ENCODE results near the gene ARHGEF33.

The ARHGEF33 gene

DNA sequence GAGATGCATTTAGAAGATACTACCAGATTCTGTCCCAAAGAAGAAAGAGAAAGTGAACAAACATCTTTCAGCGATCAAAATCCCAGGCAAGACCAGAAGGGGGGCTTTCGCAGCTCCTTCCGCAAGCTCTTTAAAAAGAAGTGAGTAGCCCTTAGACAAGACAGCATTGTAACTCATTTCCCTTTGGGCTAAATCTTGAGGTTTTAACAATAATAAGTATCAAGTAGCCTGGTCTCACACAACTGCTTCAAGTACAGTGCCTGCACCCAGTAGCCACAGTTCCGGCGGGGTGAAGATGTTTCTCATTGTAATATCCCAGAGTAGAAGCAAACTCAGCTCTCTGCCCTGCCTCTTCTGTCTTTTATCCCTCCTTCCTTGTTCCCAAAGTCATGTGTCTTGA is 76.3 kb downstream of the ARHGEF33 start:
- DNase-seq: no peak

DNA sequence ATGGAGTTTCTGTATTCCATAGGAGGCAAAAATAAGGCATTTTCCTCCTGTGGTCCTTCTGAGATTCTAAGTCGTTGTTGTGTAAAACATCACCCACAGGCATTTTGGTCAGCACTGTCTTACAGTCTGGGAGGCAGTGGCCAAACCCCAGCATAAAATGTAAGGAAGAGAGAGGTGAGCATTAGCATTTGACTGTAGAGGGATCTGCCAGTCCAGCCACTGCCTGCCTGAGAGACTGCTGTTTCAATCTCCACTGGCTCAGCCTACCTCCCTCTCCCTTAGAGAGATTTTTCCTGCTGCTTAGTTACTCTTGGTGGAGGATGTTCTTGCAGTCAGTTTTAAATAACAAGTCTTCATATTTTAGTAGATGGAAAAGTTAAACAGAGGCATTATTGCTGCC is 77.0 kb downstream of the ARHGEF33 start:
- no peak for DNase-seq

DNA sequence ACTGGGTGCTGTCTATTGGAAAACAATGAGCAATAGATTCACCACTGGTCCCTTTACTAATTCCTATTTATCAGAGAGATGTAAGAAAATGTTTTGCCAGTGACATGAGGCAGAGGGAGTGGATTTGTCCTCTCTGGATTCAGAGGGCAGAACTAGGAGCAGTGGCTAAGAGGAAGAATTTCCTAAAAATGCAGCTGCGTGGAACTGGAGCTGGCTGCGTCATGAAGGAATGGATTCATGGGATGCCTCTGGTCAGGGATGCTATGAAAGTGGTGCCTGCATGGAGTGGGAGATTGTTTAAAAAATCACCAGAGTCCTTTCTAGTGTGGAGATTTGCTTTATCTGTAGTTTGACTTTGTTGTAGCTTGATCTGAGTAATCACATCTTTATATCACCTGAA is 78.3 kb downstream of the ARHGEF33 start:
- DNase-seq: no peak

DNA sequence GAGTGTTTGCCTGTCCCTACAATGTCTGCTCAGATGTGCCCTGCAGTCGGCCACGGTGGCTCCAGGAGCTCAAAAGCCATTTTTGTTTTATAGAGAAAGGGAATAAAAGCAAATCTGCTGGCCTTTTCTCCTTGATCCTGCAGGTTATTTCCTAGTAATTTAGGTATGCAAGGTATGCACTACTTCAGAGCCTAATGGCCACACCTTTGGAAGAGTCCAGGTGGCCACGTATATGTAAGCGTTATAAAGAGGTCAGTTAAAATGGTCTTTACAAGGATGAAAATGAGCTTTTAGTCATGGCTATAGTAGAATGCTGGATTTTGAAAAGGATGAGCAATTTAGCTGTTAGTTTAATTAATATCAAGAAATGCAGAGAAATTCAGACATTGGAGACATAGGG is 81.7 kb downstream of the ARHGEF33 start:
- DNase-seq: no peak

DNA sequence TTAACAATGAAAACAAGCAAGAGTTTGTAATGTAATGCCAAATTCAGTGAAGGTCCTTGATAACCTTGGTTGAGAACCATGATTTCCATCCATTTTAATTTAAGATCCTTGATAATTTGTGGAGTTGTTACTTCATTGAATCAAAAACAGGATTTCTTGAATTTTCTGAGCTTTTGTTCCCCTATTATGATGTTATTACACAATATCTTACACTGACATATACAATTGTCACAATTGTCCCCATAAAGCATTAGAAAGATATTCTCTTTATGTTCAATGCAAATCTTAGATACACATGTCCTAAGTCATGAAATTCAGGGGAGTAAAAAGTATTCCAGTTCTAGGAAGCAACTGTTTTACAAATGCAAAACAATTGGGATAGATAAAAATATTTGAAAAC is 83.6 kb downstream of the ARHGEF33 start:
- no peak for DNase-seq

DNA sequence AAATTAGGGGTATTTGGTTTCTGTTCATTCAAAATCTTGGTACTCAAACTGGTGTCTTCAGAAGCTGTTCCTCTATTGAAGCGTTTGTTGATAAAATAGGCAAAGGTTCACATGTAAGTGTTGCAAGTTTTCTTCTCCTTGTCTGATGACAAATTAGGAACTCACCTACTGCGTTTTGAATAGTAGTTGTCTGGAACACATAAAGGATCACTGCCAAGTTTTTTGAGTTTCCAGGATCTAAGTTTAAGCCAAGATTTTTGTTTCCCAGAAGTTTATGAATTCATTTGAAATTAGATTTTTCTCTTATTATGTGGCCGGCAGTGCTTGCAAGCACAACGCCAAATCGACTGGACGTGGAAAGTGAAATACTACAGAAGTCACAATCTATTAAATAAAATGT is 85.4 kb downstream of the ARHGEF33 start:
- DNase-seq: no peak

DNA sequence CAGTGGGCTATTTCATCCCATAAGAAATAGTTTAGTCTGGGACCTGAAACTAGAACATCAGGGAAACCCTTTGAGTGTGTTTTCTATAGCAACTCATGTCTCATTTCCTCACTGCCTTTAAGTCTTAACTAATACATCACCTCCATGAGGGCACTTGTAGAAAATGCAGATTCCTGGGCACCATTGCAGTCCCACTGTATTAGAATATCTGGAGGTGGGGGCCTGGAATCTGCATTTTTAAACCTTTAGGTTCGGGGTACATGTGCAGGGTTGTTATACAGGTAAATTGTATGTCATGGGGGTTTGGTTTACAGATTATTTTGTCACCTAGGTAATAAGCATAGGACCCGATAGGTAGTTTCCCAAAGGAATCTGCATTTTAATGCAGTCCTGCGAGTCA is 87.4 kb downstream of the ARHGEF33 start:
- no peak for DNase-seq

DNA sequence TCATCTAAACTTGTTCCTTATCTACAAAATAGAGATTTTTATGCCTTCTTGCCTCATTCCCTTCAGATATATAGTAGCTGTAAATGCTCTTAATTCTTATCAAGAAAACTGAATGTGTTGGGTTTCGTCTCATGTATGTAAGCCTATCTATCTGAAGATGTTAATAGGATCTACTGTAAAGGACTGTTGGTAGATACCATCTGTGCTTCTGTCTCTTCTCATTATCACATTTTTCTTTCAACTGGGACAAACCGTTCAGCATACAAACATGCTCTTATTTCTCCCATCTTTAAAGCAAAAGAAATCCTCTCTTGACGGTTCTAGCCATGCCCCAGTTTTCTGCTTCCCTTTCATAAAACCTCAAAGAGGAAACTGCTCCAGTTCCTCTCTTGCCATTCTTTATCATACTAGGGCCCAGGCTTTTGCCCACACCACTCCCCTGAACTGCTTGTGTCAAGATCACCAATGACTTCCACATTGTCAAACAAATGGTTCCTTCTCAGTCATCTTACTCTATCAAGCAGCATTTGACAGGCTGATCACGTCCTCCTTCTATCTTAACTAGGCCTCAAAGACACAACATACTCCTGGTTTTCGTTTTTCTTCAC is 88.7 kb downstream of the ARHGEF33 start:
- DNase-seq: no peak

DNA sequence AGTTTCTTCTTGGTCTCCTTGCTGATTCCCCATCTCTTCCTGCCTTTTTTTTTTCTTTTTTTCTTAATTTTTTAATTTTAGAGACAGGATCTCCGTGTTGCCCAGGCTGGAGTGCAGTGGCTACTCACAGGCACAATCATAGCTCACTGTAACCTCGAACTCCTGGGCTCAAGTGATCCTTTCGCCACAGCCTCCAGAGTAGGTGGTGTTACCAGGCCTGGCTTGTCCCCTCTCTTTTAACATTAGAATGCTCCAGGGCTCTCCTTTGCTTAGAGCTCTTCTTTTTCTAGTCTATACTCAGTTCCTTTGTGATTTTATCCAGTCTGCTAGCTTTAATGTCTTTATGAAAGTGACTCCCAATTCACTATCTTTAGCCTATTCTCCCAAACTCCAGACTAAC is 89.2 kb downstream of the ARHGEF33 start:
- DNase-seq: no peak

DNA sequence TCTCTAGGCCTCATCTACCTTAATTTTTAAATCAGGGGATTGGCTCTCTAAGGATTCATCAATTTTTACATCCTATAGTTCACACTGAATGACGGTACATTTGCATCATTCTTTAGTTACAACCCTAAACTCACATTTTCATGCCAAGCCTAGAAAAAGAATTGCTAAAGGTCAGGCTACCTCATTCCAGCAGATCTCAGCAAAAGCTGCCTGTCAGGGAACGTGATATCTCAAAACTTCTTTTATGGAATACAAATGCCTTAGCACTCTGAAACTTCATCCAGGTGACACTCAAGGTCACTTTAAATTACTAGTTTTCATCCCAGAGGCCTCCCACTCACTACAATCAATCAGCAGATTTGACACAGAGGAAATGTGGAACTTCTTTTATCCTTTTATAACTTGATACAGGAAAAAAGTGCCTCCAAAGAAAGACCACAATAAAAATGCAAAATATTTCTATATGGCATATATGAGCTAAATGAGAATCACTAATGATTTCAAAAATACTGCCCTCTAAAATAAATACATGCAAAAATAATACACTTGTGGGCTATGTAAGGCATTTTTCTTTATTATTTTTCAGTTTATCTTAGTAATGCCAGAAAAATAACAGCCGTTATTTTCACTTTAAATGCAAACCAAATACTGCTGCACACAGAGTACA is 91.5 kb downstream of the ARHGEF33 start:
- no peak for DNase-seq

DNA sequence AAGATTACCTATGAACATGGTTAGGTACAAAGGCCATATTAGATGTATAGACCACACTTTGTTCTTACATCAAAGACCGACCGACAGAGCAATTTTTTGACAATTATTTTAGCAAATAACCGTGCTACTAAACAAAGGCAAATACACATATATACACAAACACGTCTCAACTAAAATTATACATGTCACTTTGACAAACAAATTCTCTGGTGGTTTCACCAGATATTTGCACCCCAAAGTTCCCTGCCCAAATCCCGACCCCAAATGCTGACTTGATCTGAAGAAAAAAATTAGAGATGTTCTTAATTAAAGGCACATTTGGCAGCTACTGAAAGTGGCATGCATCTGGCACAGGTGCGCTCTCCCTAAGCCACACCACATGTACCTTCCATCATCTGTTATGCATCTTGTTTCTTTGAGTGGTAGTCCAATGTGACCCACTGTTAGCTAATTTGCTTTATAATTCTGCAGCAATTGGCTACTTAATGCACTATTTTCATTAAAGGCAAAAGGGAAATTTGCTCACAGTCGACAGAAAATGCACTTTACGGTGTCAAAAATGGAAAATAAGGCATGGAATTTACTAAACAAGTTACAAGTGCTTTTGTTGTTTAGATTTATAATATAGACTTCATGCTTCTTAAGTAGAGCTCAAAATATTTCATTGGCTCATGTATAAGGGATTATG is 92.1 kb downstream of the ARHGEF33 start:
- DNase-seq: no peak

DNA sequence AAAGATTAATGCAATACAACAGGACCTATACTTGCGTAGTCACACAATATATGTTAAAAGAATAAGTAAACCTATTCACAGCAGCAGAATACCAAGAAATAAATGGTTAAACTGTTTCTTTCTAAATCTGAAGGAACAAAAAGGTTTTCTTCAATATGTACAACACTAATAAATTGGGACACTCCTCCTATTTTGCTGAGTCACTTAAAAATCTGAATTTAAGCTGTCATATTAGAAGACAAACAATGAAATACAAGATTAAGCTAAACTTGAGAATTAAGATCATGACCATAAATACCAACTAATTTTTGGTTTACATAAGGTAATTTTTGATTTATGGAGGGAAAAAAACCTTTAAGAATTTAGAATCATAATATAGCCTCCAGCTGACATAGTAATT is 92.8 kb downstream of the ARHGEF33 start:
- DNase-seq: no peak

DNA sequence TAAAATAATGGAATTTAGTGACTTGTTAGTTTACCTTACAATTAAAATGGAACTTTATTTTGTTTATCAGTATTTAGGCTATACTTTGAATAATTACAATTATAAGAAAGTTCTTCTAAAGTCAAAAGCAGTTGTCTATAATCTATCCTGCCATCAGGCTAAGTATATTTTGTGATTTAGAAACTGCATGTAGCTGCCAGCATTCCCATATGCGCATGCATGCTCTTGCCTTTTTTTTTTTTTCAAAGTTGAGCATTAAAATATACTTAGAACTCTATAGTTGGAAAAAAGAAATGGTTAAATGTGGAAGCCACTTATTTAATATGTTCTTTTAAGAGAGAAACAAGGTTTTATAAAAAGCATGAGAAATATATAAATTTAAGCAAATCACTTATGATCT is 99.0 kb downstream of the ARHGEF33 start:
- DNase-seq: no peak

DNA sequence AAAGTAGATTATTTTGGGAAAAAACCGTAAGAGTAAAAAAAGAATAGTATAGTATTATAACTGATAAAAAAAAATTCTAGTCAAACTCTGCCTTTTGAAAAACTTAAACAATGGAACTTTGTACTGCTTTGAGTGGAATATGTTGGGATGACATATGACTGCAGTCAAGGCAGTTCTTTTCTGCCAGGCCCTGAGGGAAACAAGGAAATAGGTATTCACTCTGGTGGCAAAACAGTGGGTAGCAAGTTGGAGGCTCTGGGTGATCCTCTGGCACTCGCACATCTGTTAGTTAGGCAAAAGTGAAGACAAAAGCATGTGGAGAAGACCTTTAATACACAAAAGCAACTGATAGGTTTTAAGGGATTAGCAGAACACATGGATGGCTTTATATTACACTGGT is 102.2 kb downstream of the ARHGEF33 start:
- DNase-seq: no peak

DNA sequence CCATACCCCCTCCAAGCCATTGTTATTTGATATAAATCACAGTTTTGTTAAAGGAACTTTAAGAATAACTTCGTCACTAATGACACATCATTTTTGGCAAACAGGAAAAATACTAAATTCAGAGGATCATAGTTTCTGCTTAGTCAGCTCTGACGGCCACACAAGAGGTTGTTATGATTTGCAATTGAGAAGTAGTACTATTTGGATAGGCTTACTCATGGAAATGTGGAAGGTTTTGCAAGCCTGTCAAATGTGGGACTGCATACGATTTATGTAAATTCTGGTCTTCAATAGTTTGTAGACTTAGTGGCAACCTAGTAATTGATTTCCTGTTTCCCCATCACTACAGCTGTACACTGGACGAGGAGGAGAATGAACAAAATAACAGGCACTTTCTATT is 108.1 kb downstream of the ARHGEF33 start:
- DNase-seq: peak; percentile 25

DNA sequence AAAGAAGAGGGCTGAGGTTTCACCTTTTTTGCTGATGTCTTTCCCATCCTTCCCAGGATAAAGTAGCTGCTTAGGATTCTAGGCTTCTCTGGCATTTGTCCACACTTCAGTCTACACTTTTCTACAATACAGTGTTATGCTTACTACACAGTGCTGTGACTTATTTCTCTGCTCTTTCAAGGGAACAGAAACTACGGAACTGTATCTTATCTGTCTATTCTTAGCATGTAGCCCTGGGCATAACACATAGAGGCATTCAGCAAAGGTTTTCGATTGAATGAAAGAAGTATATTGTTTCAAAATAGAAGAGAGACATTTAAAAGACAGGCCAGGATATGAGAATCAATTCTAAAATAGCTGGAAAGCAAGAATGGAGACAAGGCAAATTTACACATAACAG is 110.9 kb downstream of the ARHGEF33 start:
- no peak for DNase-seq

DNA sequence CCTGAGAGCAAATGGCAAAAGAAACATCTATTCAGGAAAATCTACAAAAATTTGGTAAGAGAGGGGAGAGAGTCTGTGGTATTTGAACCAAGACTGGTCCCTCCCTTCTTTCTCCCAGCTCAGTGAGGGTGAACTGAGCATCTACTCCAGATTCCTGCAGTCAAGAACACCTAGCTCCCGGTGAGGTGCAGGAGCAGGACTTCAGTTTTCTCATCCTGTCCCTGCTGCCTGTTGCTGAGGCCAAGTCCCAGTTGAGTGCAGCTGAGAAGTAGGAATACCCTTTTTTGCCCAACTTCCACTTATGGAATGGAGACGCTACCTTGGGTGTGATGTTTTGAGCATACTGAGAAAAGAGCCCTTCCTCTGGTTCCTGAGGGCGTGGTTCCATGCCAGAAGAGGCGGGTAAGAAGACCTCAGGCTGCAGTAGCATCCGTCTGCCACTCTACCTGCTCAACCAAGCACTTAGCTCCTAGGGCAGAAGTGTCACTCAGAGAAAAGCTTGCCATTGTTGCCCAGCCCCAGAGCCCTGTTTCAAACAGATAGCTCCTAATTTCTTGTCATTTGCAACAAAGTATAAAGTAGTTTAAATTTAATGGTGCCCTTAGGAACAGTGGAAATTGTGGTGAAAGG is 118.3 kb downstream of the ARHGEF33 start:
- no peak for DNase-seq

DNA sequence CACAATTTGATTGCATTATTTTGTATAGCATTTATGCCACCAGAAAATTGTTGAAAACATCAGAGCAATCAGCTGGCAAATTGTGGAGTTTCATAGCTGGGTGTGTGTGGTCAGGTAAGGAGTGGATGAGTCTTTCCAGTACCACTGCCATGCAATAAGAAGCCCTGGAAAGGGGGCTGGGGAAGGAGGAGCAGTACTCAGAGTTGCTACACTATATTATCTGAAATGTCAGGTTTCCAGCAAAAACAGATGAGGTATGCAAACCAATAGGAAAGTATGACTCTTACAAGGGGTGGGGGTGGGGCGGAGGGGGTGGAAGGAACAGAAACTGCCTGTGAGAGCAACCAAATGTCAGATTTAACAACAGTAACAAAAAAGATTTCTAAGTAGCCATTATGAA is 119.0 kb downstream of the ARHGEF33 start:
- no peak for DNase-seq

DNA sequence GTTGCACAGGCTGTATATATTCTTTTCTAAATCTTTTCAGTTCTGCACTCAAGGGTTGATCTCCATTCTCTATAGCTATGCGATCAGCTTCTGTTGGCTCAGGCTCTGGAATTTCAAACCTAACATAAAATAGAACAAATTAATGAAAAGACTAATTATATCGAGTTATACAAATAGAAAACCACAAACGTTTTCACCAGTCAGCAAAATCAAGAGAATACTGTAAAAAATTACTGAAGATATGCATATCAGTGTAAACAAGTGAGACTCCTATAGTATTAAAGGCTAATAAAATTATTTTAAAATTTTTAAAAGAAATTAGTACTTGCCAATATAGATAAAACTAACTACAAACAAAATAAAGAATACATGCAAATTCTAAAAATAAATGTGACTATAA is 124.2 kb downstream of the ARHGEF33 start:
- DNase-seq: no peak

DNA sequence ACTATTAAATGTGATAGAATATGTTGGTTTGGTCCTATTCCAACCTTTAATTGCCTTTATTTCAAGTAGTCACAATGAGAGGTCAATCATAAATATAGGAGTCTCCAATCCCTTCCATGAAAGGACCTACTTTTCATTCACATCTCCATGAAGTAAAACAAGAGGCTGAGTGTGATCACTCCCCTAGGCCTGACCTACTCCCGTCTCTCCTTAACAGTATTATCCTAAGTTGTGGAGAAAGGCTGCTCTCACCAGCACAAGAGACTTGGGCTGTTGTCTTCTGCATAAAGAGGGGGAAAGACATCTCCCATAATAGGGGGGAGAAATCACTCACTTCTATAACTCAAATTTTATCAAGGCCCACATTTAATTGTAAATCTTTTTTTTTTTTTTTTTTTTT is 125.7 kb downstream of the ARHGEF33 start:
- no peak for DNase-seq

DNA sequence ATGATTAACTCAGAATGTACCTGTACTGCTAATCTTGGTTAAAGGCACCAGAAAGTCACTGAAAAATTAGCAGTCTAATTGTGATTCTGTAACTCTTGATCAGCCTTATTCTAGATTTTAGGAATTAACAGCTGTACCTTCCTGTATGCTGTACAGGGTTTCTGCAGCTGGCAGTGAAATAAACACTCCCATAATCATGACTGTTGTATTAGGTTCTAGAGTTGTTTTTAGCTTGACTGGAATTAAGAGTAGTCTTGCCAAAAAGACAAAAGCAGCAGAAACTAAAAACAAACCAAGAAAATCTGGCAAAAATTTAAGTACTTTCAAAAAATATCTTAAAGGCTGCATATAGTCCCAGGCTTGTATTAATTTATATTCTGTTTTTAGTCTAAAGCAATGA is 127.7 kb downstream of the ARHGEF33 start:
- no peak for DNase-seq

DNA sequence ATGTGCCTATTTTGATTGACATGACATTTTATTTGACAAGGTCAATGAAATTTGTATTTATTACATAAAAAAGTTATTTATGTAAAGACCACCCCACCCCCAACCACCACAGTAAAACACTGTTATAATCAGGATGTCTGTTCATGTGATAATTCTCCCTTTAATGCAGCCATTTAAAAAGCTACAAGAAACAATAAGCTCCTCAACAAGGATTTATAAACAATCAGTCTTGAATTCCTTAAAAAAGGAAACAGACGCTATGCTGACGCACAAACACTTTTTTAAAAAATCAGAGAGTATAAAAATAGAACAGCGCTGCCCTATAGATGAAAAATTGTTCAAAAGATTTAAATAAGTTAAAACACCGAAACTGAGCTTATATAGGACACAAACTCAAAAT is 129.0 kb downstream of the ARHGEF33 start:
- no peak for DNase-seq

DNA sequence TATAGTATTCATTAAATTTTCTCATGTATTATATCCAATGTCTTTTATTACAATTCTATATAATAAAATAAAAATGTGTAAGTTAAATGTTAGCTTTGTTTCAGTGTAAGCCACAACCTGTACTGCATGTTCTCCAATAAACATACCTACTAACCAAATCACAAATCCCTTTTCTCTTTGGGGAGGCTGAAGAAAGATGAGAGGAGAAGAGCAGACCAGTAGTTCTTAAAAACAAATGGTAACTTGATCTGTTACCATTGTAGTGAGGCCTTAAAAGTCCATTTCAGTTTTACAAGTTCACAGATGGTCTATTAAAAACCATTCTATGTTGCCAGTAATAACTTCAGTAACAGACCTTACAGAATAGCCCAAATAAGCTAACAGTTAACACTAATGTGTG is 130.7 kb downstream of the ARHGEF33 start:
- DNase-seq: no peak

DNA sequence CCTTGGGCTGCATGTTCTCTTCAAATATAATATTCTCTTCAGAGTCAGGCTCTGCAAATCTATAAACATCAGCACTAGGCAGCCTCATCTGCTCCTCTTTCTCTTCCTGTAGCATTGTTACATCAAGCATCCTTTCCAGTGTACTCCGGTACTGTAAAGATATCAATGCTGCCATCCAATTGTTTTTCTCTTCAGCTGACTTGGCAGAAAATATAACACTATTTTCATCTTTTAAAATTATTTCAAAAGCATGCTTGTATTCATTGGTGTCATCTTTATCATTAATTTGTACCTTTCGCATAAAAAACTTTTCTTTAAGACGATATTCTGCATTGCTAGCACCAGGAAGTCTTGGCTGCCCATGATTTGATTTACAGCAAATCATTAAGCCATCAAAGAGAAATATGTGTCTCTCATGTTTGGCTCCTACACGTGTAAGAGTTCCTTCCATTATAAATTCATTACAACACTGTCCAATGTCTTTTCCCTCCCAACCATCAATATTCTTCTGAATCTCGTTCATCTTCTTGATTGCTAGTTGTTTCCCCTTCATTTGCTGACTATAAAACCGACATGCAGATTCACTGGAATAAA is 133.1 kb downstream of the ARHGEF33 start:
- DNase-seq: no peak

All from femur (tissue), 1 donor.